Retina (tissue), 1 donor: Measurements from ENCODE around the gene PIK3CB.
"Not testable (repeated sequence)": the region's sequence is repeated elsewhere in the genome, so short reads cannot be mapped to it uniquely, and the experiment has no call there.

ENCODE experiments used
- DNase-seq: peaks from one replicate; pipeline ENCODE4 v3.0.0-alpha.2; 2016

The PIK3CB gene

GRCh38 chr3:138678086-138678485 lies 156.6 kb downstream of the PIK3CB start:
- DNase-seq = no peak

GRCh38 chr3:138675393-138675792 lies 159.3 kb downstream of the PIK3CB start:
- DNase-seq = no peak

DNA sequence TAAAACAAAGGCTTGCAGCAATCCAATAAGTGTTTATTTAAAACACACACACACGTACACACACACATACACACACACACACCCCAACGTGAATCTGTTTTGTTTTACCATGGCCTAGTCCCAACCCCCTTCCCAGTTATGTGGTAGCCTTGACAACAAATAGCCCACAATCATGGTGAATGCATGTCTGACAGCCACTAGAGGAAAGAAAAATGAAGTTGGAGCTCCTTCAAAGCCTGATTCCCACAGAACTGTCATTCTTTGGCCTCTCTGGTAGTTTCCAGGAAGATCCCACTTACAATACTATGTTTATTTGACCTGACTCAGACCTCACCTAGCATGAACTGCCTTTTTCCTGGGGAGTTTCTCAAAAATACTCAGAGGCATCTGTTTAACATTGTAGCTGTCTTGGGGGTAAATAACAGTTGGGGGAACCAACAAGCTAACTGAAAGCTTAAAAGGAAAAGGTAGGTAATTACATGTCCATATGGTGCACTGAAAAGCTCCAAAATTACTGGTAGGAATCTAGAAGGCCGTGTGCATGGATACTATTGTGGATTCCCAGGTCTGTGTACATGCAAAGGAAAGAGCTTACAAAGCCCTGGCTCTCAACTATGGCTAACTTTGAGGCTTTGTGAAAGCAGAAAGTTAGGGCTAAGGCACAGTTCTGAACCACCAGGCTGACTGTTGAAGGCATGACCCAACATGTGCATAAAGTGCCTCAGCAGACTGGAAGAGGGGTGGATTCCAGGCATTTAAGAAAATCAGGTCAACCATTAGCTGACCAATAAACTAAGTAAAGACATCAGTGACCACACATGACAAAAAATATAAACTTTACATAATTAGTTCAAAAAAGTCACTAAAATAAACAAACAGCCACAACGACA lies 160.8 kb downstream of the PIK3CB start:
- DNase-seq = no peak

GRCh38 chr3:138670407-138670806 lies 164.3 kb downstream of the PIK3CB start:
- no peak for DNase-seq

DNA sequence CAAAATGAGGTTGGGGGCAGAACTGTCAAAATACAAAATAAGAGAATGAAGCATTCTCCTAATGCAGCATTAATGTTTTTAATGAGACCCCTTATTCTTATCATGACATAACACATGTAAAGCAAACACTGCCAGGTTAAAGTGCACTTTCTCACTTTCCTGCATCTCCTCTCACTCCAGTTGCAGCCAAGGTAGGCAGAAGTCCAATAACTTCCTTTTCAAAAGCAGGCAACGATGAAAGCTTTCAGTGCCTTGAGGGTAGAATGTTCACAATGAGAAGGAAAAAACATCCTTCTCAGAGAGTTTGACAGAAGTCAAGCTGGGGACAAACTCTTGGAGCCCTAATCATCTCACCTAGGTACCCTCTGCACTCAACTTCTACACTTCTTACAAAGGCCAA lies 166.6 kb downstream of the PIK3CB start:
- no peak for DNase-seq

GRCh38 chr3:138657508-138657907 lies 177.2 kb downstream of the PIK3CB start:
- DNase-seq = no peak

- DNase-seq = no peak
Measured at GRCh38 chr3:138653567-138653966, 181.2 kb downstream of the PIK3CB start.

DNA sequence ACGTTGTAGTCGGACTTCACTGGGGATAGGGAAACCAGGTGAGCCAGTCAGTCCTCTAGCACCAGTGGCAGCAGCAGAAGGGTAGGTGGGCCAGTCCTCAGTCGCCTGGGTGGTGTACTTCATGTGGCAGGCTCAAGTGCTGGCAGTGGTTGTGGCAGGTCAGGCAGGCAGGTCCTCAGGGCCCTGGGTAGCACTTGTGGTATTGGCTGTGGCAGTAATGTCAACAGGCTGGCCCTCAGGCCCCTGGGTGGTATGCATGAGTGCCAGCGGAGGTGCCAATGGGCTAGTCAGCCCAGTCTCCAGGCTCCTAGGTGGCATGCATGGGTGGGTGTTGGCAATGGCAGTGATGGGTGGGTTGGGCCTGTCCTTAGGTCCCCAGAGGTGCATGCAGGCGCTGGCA lies 185.6 kb downstream of the PIK3CB start:
- DNase-seq = no peak

DNA sequence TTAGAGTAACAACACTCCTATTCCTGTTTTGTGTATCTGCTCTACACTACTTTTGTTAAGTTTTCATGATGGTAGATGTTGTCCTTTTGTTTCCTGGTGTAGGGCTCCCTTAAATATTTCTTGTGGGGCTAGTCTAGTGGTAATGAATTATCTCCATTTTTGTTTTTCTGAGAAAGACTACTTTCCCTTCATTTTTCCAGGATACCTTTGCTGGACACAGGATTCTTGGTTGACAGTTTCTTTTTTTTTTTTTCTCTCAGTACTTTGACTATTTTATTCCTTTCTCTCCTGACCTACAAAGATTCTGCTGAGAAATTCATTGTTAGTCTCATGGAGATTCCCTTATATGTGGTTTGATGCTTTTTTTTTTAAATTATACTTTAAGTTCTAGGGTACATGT lies 188.2 kb downstream of the PIK3CB start:
- no peak for DNase-seq

- DNase-seq = no peak
Measured at GRCh38 chr3:138646008-138646407, 188.7 kb downstream of the PIK3CB start.

DNA sequence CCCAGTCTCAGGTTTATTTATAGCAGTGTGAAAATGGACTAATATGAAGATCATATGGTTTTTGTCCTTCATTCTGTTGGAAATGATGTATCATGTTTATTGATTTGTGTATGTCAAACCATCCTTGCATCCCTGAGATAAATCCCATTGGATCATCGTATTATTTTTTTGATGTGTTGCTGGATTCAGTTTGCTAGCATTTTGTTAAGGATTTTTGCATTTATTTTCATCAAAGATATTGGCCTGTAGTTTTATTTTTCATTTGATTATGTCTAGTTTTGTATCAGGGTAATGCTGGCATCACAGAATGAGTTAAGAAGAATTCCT lies 191.8 kb downstream of the PIK3CB start:
- no peak for DNase-seq

GRCh38 chr3:138642226-138642926 lies 192.4 kb downstream of the PIK3CB start:
- no peak for DNase-seq

DNA sequence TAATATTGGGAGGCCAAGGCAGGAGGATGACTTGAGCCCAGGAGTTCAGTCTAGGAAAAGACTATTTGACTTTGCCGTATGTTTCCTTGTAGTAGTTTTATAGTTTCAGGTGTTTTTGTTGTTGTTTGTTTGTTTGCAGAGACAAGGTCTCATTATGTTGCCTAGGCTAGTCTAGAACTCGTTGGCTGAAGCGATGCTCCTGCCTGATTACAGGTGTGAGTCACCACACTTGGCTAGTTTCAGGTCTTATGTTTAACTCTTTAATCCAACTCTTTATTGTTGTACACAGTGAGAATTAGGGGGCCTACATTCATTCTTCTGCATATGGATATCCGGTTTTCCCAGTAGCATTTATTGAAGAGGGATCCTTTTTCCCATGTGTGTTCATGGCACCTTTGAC lies 194.2 kb downstream of the PIK3CB start:
- no peak for DNase-seq

GRCh38 chr3:138638641-138639040 lies 196.1 kb downstream of the PIK3CB start:
- DNase-seq = no peak

- DNase-seq = no peak
Measured at GRCh38 chr3:138629526-138629925, 205.2 kb downstream of the PIK3CB start.

DNA sequence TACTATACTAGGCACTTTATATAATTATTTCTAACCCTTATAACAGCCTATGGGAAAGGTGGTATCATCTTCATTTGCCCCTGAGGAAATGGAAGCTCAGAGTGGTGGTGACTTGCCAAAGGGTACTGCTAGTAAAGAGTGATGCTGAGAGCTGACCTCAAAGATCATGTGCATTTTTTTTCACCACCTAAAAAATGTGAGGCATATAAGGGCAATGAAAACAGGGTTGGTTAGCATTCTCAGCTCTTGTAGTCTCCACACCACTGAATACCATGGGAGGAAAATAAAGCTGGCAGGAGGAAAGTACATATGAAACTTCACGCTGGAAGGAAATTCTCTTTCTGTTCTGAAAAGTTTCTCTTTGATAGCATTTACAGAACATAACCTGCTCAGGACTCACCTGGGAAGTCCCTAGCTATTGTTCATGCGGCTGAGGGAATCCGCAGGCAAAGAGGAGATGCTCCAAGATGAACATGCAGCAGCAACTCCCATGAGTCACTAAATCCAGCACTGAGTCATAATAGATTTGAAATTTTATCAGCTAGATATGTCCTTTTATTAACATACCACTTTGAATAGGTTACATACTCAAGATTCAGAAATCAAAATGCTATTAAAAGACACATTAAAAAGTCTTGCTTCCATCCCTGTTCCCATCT lies 208.9 kb downstream of the PIK3CB start:
- DNase-seq = no peak

DNA sequence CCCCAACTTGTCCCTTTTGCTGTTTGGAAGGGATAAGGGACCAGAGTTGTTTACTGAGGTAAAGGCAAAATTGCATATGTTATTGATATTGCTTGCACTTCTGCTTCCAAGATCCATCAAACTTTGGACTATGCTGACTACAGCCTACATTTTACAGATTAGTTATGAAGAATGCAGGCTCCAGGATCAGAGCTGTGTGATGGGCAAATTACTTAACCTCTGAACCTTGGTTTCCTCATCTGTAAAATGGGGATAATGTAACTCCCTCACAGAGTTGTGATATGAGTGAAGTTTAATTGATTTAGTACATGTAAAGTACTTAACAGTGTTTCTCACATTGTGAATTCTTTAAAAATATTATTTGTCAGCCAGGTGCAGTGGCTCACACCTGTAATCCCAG lies 210.2 kb downstream of the PIK3CB start:
- no peak for DNase-seq

DNA sequence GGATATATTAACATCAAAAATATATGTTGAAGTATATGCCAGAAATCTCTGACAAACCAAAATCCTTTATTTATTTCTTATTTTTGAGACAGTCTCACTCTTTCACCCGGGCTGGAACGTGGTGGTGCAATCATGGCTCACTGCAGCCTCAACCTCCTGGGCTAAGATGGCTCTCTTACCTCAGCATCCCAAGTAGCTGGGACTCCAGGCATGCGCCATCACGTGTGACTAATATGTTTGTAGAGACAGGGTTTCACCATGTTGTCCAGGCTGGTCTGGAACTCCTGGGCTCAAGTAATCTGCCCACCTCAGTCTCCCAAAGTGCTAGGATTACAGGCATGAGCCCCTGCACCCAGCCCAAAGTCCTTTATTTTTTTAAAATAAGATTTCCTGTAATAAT lies 214.3 kb downstream of the PIK3CB start:
- no peak for DNase-seq

GRCh38 chr3:138615462-138615861 lies 219.3 kb downstream of the PIK3CB start:
- DNase-seq = no peak

- DNase-seq = no peak
Measured at GRCh38 chr3:138609898-138610266, 224.8 kb downstream of the PIK3CB start.

DNA sequence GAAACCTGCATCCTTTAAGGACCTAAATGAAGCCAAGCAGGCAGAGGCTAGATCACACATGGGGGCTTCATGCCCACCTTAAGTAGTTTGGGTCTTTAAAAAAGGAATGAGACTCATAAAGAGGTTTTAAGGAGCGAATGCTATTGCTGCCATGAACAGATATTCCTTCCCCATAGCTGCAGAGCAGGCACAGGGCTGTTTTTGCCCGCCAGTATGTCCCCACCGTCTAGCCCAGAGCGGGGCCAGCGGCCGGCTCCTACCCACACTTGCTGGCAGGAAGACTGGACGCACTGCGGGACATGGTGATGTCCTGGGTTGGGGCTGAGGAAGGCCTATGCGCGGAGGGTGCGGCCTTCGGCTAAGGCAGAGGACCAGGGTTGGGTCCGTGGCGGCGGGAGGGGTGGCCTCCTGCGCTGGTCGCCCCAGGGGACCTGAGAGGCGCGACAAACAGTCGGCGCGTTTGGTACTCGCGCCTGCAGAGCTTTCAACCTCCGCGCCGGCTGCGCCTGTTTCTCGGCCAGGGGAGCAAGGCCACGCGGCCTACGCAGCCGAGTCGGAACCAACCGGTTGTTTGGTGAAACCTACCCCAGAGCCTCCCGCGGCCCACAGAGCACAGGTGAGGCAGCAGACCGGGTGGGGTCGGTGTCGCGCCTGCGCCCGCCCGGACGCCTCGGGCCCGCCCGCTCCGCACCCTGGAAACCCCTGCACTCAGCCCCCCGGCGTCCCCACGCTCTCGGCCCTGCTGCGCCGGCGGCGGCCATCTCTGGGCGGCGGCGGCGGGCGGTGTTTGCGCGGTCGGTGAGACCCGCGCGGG lies 226.2 kb downstream of the PIK3CB start, which contains the start of gene FAIM:
Gene FAIM, plus strand, starts transcription at position 450 of the 814 bp plus-strand sequence. CDS start 10,956 bp downstream, outside the sequence.
- peak; percentile 96 for DNase-seq

- not testable (repeated sequence) for DNase-seq
Measured at GRCh38 chr3:138604106-138604595, 230.6 kb downstream of the PIK3CB start.
